ENCODE measurements around the gene STARD3NL.
"Not testable (repeated sequence)": the region's sequence is repeated elsewhere in the genome, so short reads cannot be mapped to it uniquely, and the experiment has no call there.

STARD3NL gene

DNA sequence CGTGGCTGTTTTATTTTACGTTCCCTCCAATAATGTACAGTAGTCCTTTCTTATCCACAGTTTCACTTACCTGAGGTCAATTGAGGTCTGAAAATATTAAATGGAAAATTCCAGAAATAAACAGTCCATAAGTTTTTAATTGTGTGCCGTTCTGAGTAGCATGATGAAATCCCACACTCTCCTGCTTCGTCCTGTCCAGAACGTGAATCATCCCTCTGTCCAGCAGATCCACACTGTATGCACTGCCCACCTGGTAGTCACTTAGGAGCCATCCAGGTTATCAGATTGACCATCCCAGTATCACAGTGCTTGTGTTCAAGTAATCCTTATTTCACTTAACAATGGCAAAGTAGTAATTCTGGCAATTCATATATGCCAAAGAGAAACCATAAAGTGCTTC lies 46.3 kb downstream of the STARD3NL start:
- no peak for DNase-seq

GRCh38 chr7:38229386-38229785 lies 51.3 kb downstream of the STARD3NL start:
- no peak for DNase-seq

DNA sequence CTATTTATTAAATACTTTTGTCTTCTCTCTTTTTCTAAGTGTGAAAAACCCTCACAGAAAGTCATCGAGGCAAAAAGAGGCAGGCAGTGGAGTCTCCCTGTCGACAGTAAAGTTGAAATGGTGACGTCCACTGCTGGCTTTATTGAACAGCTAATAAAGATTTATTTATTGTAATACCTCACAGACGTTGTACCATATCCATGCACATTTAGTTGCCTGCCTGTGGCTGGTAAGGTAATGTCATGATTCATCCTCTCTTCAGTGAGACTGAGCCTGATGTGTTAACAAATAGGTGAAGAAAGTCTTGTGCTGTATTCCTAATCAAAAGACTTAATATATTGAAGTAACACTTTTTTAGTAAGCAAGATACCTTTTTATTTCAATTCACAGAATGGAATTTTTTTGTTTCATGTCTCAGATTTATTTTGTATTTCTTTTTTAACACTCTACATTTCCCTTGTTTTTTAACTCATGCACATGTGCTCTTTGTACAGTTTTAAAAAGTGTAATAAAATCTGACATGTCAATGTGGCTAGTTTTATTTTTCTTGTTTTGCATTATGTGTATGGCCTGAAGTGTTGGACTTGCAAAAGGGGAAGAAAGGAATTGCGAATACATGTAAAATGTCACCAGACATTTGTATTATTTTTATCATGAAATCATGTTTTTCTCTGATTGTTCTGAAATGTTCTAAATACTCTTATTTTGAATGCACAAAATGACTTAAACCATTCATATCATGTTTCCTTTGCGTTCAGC lies 52.0 kb downstream of the STARD3NL start:
- DNase-seq: no peak

DNA sequence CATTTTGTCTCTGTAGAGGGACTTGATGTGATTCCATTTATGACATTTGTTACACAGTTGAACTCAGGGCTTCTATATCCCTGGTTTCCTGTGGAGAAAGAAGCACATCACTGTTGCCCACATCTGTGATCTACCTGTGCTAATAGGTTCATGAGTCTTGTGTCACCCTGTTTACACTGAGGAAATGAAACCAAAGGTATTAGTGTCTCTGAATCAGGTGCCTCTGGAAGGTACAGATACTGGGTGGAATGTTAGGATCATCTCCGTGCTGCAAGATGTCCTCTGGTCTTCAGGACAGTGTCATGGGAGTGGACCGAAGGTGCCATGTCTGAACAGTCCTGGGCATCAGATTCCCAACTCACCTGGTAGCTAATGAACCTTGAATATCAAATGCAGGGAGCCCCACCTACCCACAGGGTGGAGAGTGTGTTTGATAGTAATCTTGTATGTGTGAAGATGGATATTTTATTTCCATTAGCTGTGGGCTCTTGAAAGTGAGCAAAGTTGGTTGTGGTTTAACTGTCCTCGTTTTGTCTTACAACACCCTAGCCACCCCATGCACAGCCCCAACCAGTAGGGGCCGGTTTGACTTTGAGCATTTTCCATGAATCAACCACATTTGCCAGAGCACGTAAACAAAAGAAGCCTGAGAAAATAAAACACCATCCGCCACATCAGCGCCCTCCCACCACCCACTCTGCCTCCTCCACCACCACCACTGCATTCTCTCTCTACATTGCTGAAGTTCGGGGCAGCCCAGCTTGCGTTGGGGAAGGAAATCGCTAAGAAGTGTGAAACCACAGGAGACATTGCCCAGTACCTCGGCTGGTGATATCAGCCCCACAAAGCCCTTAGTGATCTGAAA lies 54.7 kb downstream of the STARD3NL start:
- DNase-seq: peak; percentile 61 to 63

DNA sequence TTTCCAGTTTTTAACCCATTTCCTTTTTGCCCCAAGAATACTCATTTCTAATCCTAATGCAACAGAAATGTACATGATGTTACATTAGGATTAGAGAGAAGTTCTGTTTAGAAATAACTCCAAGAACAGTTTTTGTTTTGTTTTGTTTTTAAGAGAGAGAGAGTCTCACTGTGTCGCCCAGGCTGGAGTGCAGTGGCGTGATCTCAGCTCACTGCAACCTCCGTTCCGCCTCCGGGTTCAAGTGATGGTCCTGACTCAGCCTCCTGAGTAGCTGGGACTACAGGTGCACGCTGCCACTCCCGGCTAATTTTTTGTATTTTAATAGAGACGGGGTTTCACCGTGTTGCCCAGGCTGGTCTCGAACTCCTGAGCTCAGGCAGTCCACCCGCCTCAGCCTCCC lies 56.7 kb downstream of the STARD3NL start:
- DNase-seq: not testable (repeated sequence)

- DNase-seq: no peak
These were observed 57.6 kb downstream of the STARD3NL start for GRCh38 chr7:38235606-38236005.

DNA sequence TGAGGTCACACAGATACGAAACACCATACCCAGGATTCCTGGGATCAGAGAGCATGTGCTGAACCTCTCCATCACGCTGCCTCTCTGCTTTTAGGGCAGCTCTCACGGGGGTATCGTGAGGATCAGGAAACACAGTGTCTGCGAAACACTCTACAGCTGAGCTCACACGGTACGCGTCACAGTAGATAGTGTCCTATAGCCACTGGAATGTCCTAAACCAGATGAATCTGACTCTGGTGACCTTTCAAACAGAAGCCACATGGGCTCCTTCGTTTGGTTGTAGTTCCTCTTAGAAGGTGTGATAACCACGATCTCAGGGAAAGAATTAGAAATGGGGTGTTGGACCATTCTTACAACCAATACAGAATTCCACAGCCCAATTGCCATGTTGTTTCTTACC lies 61.1 kb downstream of the STARD3NL start:
- not testable (repeated sequence) for DNase-seq

GRCh38 chr7:38241071-38241470 lies 63.0 kb downstream of the STARD3NL start:
- DNase-seq: no peak

GRCh38 chr7:38242814-38243213 lies 64.8 kb downstream of the STARD3NL start:
- no peak for DNase-seq

- DNase-seq: not testable (repeated sequence)
These were observed 65.3 kb downstream of the STARD3NL start for GRCh38 chr7:38243345-38243744.

GRCh38 chr7:38244516-38244915 lies 66.5 kb downstream of the STARD3NL start:
- no peak for DNase-seq

DNA sequence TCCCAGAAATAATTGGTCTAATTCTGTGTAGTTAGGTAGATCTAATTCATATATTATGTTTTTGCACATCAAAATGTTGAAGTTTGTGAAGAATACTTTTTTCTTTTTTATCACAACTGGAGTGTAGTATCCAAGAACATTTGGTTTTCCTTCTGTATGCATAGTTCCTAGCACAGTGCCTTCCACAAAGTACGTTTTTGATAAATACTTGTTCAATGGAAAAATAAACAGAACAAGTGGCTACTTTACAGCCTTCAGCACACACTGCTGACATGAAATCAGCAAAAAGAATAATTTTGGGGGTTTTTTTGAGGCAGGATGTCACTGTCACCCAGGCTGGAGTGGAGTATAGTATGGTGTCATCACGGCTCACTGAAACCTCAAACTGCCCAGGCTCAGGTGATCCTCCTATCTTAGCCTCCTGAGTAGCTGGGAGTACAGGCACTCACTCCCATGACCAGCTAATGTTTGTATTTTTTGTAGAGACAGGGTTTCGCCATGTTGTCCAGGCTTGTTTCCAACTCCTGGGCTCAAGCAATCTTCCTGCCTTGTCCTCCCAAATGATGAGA lies 67.4 kb downstream of the STARD3NL start:
- no peak for DNase-seq

DNA sequence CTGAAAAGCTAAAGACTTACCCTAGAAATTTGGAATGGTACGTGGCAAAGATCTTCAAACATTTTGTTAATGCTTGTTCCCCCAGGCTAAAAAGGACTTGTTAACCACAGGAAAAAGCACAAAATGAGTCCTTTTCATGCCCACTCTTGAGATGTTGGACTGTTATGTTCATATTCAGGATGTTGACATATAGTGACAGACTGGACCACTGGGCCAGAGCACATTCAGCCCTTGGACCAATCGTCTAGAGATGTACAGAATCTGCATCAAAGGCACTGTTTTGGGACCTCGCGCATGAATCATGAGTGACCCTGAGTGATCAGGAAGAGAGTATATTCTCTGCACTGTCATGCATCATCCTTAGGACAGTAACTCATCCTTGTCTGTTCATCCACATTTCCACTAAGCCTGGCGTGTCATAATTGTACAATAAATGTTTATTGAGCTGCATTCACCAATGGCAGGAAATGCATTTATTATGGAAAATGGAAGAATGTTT lies 70.1 kb downstream of the STARD3NL start:
- no peak for DNase-seq

DNA sequence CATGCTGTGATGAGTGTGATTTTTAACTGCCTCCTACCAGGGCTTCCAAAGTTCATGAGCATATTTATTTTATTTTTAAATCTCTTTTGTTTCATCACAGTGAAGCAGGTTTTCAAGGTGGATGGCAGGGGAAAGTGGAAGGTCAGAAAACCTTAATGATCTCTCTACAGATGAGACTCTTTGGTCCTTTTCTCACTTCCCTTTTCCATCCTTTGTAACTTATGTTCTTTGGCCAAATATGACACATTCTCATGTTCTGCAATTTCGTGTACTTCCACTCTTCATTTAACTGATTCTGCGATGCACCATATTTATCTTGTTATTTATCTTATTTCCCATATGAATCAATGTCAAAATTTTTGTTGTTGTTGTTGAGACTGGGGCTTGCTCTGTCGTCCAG lies 71.8 kb downstream of the STARD3NL start:
- DNase-seq: not testable (repeated sequence)

- no peak for DNase-seq
These were observed 79.3 kb downstream of the STARD3NL start for GRCh38 chr7:38257350-38257677.

DNA sequence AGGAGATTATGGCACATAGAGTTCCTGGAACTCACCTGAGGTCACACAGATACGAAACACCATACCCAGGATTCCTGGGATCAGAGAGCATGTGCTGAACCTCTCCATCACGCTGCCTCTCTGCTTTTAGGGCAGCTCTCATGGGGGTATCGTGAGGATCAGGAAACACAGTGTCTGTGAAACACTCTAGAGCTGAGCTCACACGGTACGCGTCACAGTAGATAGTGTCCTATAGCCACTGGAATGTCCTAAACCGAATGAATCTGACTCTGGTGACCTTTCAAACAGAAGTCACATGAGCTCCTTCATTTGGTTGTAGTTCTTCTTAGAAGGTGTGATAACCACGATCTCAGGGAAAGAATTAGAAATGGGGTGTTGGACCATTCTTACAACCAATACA lies 81.1 kb downstream of the STARD3NL start:
- DNase-seq: not testable (repeated sequence)

DNA sequence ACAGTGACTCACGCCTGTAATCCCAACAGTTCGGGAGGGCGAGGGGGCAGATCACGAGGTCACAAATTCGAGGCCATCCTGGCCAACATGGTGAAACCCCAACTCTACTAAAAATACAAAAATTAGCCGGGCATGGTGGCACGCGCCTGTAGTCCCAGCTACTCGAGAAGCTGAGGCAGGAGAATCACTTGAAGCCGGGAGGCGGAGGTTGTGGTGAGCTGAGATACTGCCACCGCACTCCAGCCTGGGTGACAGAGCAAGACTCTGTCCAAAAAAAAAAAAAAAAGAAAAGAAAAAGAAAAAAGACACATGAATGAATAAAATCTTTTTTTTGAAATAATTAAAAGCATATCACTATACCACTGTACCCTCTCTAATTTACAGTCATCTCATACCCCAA lies 83.6 kb downstream of the STARD3NL start:
- DNase-seq: not testable (repeated sequence)

DNA sequence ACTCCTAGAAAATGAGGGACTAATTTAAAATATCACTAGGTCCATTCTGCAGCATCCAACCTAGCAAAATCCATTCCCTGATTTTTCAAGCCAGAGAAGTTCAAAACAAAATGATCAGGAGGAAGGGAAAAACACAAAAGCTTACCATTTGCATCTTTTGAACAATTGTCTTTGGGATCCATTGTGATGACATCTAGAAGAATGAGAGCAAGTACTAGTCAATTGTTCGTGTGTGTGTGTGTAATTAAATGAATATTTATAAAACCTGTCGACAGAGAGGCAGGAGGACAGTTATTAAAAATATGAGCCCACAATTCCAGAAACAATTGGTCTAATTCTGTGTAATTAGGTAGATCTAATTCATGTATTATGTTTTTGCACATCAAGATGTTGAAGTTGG lies 84.0 kb downstream of the STARD3NL start:
- not testable (repeated sequence) for DNase-seq

DNA sequence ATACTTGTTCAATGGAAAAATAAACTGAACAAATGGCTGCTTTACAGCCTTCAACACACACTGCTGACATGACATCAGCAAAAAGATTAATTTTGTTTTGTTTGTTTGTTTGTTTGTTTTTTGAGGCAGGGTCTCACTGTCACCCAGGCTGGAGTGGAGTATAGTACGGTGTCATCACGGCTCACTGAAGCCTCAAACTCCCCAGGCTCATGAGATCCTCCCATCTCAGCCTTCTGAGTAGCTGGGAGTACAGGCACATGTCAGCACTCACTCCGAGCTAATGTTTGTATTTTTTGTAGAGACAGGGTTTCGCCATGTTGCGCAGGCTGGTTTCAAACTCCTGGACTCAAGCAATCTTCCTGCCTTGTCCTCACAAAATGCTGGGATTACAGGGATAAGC lies 84.5 kb downstream of the STARD3NL start:
- no peak for DNase-seq

DNA sequence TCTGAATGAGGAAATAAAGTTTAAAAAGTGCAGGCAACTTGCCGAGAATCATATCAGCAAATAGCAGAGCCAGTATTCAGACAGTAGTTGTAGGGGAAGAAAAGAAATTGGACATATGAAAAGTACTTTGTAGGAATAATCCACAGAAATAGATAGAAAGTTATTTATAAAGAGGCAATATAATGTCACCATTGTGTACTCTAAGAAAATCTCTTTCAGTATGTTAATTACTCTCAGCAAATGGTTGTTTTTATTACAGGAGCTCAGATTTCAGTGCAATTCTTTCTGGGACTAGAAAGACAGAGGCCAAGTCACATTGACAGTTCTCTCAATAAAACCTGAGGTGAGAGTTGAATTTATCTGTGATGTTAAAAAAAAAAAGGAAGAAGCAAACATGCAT lies 85.2 kb downstream of the STARD3NL start:
- not testable (repeated sequence) for DNase-seq

GRCh38 chr7:38264602-38265001 lies 86.6 kb downstream of the STARD3NL start:
- DNase-seq: not testable (repeated sequence)

- not testable (repeated sequence) for DNase-seq
These were observed 87.9 kb downstream of the STARD3NL start for GRCh38 chr7:38265958-38266357.

- not testable (repeated sequence) for DNase-seq
These were observed 91.8 kb downstream of the STARD3NL start for GRCh38 chr7:38269704-38270346.

Measured in activated CD4-positive, alpha-beta T cell treated with anti-CD3 and anti-CD28 coated beads, Interleukin-2, amount 50 U/mL, for 4 hours (primary cell).